Measurements from ENCODE around the gene SLC39A1.

SLC39A1 gene

DNA sequence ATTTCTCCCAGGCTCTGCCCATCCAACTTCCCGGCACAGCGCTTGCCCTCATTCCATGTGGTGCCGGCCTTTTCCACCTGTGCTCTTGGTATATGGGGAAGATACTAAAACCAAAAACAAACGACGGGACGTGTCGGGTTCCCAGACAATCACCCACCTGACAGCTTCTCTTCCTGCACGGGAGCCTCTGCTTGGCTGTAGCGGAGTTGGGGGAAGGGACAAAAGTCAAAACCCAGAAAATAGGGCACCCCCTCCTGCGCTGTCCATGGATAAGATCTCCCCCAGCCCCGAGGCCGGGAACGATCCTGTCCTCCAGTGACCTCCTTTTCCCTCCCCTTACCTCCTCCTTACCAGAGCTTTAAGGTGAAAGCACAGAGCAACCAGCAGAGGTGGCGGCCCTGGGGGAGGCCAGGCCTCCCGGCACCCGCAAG lies 13.5 kb upstream of the SLC39A1 start:
- DNase-seq, result no peak

DNA sequence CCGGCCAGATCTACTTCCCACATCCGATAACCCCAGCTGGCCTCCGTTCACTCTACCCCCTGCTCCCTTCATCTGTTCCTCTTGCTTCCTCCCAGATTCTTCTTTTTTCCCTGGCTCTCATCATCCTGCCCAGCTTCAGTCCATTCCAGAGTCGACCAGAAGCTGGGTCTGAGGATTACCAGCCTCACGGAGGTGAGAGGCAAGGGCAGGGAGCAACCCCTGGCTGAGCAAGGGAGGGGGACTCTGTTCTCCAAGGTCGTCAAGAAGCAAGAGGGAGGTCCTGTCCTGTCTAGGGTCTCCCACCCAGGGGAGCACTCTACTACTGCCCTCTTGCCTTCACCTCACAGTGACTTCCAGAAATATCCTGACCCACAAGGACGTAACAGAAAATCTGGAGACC lies 10.2 kb upstream of the SLC39A1 start:
- no peak for DNase-seq

DNA sequence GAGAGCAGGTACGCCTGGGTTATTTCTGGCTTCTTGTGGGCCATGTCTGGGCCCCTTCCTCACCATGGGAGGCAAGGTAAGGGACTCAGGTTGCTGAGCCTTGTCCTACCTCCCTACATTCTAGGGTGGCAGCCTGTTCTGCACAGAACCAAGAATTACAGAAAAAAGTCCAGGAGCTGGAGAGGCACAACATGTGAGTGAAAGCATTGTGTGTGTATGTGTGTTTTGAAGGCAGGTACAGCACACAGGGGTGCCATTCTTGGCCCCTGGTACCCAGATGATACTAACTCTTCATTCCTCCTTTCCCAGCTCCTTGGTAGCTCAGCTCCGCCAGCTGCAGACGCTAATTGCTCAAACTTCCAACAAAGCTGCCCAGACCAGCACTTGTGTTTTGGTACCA lies 9.7 kb upstream of the SLC39A1 start:
- DNase-seq, result no peak

DNA sequence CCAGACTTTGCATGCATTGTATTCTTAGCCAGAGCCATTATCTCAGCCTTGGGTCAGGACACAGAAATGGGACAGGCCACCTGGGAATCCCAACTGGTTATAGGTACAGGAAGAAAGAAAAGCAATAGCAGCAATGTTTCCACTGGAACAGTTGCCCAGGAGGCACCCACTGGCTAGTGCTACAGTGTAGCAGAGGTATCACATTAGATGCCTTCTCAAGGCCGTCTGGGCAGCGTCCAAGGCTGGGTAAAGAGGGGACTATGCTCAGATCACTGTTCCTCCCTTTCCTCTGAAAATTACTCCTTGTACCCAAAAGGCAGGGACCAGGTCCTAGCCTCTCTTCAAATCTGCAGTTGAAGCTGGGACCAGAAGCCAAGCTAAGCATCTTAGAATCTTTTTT lies 7.0 kb upstream of the SLC39A1 start:
- DNase-seq, result no peak

DNA sequence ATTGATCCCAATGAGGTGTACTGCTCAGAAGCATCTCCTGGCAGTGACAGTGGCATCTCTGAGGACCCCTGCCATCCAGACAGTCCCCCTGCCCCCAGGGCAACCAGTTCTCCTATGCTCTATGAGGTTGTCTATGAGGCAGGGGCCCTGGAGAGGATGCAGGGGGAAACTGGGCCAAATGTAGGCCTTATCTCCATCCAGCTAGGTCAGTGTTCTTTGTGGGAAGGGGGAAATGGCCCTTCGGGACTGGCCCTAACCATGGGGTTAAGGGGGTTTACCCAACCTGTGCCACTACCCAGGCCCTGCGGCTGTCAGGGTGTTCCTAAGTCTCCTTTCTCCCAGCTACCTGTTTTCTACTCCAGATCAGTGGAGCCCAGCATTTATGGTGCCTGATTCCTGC lies 5.6 kb upstream of the SLC39A1 start:
- DNase-seq, result no peak

DNA sequence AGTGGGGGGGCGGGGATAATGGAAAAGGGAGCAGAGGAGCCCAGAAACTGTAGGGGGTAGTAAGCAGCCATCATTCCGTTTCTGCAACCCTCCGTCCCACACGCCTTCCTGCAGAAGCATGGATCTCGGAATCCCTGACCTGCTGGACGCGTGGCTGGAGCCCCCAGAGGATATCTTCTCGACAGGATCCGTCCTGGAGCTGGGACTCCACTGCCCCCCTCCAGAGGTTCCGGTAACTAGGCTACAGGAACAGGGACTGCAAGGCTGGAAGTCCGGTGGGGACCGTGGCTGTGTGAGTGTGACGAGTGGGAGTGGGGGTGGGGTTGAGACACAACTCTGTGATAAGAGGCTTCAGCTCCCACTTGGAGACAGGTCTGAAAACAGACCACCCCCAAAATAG lies 5.1 kb upstream of the SLC39A1 start:
- no peak for DNase-seq

DNA sequence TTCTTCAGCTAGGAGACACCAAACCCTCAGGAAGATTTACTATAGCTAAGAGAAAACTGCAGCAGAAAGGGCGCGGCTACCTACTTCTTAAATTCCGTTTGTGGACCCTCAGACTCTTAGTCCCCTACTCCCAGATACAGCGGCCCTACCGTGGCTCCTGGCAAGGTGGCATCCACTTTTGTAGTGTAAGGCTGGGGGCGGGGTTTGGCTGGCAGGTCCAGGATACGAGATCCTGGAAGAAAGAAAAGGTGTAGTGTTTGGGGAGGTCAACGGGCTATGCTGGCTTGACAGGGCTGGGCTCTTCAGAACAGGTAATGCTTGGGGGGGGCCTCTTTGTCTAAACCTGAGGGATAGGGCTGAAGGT lies 4.6 kb upstream of the SLC39A1 start:
- no peak for DNase-seq

DNA sequence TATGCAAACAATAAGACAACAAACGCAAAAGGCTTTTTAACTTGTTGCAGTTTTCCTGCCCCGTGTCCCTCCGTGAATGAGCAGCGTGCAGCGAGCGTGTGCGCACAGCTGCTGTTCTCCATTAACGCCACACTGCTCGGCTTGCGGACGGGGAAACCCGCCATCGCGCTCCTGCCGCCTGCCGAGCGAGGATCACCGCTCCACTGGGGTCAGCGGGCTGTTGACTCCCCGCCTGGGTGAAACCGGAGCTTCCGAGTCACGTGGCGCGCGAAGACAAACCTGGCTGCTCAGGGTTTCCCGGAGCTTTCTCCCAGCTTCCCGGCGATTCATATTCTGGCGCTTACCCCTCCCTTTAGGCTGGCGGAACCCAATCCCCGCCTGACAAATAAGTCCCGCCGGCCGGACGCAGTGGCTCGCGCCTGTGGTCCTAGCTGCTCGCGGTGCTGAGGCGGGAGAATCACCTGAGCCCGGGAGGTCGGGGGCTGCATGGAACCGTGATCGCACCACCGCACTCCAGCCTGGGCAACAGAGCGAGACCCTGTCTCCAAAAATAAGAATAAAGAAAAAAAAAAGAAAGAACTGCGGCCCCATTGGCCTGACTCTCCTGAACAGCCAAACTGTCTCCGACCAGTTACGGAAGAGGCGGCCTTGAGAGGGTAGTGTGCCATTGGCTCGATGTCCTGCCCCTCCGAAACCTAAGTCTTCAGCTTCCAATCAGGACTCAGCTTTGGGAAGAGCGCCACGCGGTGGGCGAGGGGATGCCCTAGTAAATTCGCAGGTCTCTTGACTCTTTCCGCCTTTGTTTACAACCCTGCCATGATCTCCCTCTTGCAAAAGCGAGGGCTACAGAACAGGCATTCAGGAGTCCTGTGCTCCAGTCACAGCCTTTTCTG lies 4.0 kb upstream of the SLC39A1 start, which contains the start of gene CREB3L4:
CREB3L4 (plus strand) TSS at position 796 of the 893 bp plus-strand sequence. CDS start 624 bp downstream, outside the sequence.
- DNase-seq, result peak; percentile 89 to 91

DNA sequence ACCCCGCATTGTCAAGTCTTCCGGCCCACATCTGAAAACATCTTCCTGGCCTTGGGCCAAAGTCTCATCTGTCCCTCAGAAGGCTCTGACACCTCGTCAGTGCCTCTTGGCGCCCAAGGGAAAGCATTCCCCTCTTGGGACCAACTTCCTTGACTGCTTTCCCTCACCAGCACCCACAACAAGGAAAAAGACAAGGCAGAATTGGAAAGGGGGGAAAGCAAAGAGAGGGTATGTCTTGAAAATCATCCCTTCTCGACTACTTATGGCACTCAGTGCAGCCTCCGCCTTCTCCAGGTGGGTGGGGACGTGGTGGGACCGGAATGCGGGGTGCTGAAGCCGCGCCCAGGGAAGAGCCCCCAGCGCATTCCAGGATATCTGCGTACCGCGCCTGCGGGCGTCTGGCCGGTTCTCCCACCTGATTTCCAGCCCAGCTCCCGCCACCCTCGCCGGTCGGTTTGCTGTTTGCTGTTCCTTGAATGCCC lies 554 bp upstream of the SLC39A1 start:
- DNase-seq, result no peak

DNA sequence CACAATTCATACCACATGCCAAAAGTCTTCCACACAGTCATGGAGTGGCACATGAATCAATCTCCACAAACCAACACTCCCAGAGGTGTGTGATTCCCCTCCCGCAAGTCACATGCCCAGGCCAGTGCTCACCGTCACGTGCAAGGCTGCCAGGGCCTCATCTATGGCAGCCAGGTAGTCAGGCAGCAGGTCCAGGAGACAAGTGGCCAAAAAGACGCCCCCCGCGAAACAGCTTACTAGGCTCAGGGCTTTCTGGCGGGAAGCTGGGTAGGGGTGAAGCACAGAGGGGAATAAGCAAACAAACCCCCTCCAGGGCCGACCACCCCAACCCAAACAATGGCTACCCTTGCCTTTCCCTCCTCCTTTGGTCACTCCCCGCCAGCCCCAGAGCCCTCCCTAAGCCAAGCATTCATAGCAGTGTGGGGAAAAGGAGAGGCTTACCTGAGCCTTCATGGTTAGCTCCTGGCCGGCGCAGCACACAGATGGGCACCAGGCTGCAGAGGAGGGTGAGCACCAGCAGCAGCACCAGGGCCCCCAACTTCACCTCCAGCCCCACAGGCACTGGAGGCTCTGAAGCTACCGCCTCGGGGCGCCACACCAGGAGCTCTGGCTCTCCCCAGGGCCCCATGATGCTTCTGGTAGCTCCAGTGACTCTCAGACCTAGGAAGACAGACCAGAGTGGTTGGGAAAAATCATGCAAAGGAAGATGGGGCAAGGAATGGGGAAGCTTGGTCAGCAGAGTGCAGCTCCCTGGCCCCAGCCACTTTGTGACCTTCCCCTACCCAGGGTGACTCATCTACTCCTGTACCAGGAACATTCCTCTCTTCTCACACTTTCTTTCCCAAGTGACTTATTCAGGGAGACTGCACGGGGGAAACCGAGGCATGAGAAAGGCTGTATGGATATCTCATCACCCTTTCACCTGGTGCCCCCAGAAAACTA lies 978 bp downstream of the SLC39A1 start:
- no peak for DNase-seq

DNA sequence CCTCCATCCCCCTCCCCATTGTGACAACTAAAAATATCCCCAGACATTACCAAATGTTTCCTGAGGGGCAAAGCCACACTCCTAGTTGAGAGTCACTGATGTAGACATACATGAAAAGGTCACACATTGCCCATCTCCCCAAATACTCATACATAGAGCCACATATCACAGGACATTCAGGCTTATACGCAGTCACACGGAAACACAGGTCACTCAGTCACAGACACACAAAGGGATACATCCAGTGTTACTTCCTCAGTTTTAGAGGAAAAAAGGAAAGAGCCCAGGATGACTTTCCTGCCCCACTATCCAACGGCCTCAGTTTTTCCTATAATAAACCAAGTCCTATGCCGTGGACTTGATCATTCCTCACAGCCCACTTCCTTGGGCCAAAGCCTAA lies 1.9 kb downstream of the SLC39A1 start:
- DNase-seq, result no peak

DNA sequence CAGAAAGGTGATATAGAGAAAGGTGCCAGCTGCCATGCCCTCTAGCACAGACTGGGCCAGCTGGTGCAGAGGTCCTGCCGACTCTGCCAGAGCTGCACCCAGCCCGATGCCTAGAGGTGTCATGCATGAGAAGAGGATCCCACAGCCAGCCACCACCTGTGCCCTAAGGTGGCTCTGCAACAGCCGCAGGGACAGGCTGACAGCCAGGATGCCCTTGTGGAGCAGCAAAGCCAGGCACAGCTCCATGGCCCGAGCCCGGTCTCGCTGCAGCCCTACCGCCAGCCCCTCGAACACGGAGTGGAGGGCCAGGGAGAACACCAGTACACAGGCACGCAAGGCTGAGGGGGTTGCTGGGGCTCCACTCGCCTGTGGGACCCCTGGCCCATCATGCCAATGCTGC lies 3.1 kb downstream of the SLC39A1 start:
- no peak for DNase-seq

DNA sequence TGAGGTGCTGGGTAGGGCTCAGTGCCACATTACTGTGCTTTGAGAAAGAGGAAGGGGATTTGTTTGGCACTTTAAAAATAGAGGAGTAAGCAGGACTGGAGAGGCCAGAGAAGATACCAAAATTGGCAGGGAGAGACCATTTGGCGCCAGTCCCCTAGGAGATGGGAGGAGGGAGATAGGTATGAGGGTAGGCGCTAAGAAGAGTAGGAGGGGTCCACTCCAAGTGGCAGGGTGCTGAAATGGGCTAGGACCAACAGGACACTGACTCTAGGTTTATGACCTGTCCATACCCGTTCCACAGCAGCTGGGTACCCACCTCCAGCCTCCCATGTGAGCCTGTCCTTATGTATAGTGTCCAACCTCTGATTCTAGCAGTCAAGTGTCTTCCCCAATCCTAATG lies 3.9 kb downstream of the SLC39A1 start:
- no peak for DNase-seq

DNA sequence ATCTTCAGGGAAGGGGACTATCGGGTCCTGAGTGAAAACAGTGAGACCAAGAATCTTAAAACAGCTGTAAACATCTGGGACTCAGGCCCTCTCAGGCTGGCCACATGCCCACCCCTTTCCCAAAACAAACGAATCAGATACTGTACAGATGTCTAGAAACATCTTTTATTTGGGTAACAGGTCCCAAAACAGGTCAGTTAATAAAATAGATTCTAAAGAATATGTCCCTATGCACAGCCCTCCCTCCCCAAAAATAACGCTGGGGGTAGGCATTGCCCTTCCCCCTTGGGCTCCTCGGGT lies 4.4 kb downstream of the SLC39A1 start:
- DNase-seq, result no peak

DNA sequence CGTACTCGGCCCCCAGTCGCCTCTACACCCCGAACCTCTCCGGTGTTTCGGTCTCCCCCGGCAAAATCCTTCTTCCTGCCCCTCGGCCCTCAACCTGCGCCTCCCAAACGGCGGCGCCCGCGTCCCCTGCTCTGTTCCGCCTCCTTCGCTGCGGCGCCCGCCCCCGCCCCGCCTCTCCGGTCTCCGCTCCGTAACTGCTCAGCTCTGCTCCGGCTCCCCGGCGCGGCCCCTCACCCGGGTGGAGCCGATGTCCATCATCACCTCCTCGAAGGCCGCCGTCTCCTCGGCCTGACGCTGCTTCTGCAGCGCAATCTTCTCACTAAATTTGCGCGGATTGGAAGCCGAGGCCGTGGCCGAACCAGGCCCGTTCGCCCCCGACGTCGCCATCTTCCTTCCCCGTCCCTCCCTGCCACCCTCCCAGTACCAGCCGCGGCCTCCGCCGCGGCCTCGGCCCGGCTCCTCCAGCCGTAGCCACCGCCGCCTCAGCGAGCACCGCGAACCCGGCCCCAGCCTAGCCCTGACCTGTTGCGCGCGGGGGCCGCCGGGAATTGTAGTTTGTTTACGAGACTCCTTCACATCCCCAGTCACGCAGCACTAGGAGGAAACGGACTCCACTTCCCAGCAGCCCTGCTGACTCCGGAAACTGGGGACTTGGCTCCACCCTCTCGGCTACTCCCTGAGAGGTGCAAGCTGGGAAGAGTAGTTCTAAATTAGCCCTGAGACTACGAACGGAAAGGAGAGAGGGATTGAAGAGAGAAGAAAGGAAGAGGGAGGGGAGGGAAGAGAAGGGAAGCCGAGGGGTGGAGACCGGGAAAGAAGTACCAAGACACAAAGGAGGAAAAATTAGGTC lies 5.0 kb downstream of the SLC39A1 start, which contains the start of gene CRTC2:
CRTC2 (minus strand) TSS at position 502 of the 850 bp plus-strand sequence; CDS start at position 387, 115 bp downstream.
- peak; percentile 97 to 98 for DNase-seq

DNA sequence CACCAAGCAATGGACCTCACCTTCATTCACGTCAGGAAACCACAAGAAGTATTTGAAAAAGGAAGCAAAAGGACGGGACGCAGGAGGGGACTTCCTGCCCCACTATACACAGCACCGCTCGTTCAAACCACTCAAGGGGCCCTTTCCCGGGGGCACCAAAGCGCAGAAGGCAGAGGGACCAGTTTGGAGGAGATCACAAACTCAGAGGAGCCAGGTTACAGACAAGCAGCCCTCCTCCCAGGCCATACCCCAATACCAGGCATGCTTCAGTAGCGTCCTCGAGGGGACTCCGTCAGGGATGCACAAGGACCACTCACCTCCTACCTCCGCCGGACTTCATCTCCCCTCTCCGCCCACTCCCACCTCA lies 5.6 kb downstream of the SLC39A1 start:
- peak; percentile 13 to 62 for DNase-seq

DNA sequence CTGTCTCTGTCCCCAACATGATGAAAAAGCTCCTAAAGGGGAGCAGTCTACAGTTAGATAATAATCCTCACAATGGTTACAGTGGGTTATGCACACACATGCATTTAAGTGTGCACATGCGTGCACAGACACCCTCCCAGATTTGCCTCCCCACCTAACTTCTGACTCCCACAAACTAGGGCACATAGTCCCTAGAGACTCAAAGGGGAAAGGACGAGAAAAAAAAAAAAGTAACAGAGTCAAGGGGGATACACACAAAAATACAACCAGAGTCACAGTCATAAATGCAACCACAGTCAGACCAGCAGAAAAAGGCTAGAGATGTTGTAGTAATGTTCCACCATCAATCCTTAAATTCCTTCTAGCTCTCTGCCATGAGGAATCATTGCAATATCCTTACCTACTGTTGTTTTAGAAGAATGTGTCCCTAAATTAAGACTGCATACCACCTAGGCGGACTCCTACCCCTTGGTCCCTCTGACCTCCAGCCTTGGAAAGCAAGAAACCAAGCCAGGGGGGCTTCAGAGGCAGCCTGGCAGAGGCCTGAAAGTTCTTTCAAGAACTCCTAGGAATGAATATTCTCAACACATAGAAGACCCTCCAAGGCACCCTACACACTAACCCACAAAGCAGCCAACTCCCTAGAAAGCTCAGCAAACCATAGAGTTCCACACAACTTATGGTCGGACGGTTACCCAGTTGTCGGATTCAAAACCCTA lies 6.2 kb downstream of the SLC39A1 start:
- no peak for DNase-seq

DNA sequence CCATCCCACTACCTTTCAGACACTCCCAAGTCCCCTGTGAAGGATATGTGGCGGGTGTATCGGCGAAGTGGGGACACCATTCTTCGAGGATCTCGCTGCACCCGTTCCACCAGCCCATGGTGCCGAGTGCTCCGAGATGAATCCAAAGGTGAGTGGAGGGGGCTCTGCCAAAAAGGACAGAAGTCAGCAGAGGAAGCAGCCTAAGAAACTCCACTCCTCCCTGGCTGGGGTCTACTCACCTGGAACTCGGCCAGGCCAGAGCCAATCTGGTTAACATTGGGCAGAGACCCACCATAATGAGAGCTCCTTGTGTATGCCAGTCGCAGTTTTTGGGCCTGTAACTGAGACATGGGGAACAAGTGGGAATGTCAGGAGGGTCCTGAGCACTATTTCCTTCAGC lies 8.5 kb downstream of the SLC39A1 start:
- no peak for DNase-seq

DNA sequence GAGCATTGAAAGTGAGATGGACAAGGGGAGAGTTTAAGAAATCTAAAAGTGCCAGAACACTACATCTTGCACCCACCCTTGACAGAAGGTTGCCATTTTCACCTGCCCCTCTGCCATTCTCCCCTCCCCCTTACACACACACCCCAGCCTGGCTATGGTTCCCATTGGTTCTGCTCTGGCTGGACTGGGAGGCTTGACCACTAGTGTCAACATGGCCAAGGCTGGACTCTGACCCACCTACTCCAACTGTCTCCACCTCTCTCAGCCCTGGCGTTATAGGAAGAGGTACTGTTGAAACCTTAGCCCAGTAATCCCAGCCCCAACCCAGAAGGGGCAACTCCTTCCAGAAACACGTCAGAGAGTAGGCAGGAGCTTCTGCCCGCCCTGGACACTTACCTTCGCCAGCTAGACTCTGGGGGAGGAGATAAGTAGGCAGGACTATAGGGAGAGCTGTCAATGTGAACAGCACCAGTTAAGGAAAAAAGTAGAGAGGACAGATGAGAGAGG lies 9.4 kb downstream of the SLC39A1 start:
- DNase-seq, result no peak

DNA sequence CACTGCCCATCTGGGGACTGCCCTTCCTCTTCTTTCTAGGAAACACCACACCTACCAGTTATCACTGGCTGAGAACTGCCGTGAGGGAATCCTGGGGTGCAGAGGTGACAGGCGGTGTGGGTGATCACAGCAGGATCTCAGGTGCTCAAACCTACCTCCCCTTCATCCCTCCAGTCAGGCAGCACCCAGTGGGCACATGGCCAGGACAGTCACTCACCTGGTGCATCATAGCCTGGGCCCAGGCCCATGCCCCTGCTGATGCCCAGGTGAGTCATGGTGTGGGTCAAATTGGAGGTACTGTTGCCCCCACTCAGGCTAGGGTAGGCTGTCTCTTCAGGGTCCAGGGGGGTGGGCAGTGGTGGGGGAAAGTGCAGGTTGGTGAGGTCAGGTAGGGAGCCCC lies 11.5 kb downstream of the SLC39A1 start:
- no peak for DNase-seq

DNA sequence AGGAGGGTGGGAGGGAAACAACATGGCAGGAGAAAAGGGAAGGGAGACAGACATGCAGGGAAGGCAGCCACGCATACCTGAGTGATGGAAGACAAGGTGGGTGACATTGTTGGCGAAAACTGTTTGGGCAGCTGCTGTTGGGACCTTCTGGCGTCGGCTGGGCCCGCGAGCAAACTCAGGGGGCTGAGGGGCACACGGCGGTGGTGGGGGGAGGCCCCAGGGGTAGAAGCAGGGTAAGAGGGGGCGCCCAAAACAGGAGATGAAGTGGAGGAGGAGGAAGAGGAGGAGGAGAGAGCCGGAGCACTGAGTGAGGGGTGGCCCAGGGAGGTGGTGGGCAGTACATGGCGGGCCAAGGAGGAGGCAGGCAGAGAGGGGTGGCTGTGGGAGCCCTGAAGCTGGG lies 12.2 kb downstream of the SLC39A1 start:
- DNase-seq, result no peak
